NCI-H1417 (cell line): ENCODE measurements around the gene FAM193B.
A peak's percentile ranks its signal among the peaks of the same experiment; 100 is the strongest.
"Not testable (repeated sequence)": the region's sequence is repeated elsewhere in the genome, so short reads cannot be mapped to it uniquely, and the experiment has no call there.

Source experiments
- DNase-seq, 3 experiments: peaks; one replicate each; lab custom pipeline; 2025; lab: John Stamatoyannopoulos, UW

FAM193B gene

GRCh38 chr5:177576169-177576568, 21.8 kb upstream of the FAM193B start:
- no peak for DNase-seq

GRCh38 chr5:177575488-177575887, 21.1 kb upstream of the FAM193B start:
- no peak for DNase-seq

DNA sequence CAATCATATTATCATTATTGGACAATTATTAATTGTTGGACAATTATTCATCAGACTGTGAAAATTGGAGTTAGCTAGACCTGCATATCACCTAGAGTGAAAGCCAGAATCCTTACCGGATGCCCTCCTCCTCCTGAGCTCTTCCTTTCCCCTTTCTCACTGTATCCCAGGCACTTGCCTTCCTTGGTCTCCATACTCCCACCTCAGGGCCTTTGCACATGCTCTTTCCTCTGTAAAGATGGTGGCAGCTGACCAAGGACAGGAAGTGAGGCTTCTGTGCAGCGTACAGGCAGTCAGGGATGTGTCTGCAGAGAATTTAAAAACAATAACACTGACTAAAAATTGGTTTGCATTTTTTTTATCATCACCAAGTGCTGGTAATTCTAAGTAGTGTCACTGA, 15.5 kb upstream of the FAM193B start:
- DNase-seq = no peak

DNA sequence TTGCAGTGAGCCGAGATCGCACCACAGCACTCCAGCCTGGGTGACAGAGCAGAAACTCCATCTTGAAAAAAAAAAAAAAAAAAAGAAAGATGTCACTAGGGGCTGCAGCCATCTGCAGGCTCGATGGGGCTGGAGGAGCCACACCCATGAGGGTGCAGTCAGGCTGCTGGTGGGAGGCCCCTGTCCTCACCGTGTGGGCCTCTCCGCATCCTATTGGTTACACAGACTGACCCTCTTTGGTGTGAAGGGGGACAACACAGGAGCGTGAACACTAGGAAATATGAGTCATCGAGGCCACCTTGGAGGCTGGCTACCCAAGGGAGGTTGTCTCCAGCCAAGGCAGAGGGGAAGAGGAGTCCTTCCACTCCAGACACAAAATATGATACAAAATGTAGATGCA, 14.0 kb upstream of the FAM193B start:
- DNase-seq = no peak

DNA sequence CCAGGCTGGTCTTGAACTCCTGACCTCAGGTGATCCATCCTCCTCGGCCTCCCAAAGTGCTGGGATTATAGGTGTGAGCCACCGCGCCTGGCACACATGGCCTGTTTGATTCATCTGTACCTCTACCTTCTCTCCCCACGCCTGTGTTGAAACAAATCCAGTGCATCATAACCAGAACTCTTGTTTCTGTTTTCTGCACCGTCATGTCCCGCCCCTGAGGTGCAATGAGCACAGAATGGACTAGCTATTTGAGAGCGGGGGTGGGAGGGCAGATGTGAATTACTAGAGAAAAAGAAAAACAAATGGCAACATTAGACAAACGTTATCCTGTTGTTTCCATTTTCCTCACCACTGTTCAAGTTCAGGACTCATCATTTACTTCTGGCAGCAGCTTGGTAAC, 10.7 kb upstream of the FAM193B start:
- no peak for DNase-seq

DNA sequence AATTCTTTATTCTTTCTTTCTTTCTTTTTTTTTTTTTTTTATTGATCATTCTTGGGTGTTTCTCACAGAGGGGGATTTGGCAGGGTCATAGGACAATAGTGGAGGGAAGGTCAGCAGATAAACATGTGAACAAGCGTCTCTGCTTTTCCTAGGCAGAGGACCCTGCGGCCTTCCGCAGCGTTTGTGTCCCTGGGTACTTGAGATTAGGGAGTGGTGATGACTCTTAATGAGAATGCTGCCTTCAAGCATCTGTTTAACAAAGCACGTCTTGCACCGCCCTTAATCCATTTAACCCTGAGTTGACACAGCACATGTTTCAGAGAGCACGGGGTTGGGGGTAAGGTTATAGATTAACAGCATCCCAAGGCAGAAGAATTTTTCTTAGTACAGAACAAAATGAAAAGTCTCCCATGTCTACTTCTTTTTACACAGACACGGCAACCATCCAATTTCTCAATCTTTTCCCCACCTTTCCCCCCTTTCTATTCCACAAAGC, 5.1 kb upstream of the FAM193B start:
- DNase-seq = not testable (repeated sequence)

DNA sequence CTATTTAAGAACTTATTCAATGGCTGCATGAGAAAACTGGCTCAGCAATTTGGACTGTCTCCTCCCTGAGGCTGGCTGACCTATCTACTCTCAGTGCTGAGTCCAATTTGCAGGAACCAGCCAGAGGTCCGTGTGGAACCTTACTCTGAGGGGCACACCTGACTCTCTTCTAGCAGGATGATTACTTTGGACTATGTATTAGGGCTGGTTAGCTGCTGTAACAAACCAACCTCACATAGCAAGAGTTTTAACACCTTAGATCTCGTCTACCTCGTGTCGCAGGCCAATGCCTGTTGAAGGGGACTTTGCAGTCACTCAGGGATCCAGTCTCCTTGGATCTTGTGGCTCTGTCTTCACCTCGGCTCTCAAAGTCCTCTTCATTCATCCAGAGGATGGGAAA, 3.4 kb upstream of the FAM193B start:
- no peak for DNase-seq

GRCh38 chr5:177557041-177557647, 2.8 kb upstream of the FAM193B start:
- no peak for DNase-seq

DNA sequence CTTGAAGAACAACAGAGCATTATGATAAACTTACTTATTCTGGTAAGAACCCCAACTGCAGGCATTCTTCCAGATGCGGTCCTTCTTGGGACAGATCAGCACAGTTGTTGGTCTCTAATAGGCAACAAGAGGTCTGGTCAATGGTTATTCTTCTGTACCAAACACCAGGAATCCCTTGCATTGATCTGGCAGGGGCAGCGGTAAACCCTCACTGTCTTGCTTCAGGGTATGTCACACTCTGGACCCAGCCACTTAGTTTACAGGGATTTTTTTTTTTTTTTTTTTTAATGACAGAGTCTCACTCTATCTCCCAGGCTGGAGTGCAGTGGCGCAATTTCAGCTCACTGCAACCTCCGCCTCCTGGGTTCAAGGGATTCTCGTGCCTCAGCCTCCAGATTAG, 1.3 kb upstream of the FAM193B start:
- no peak for DNase-seq

DNA sequence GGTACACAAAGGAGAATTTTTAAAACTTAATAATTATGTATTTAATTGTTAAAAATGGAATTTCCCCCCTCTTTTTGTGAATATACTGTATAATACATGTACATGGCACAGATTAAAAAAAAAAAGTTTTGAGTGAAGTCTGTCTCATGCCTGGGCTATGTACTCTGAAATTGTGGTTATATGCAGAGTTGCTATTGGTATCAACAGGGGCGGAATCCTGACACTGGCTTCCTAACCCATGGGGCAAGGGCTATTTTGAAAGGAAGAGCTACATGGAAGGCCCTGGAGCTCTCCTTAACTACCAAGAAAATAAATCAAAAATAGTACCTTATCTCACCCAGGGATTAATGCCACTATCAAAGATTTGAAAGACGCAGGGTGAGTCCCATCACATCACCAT, 865 bp upstream of the FAM193B start:
- no peak for DNase-seq

- DNase-seq = peak in 2 of 3 experiments; percentile 49 to 55
Observed at GRCh38 chr5:177553671-177554429, 513 bp downstream of the FAM193B start.

- DNase-seq = no peak
Observed at GRCh38 chr5:177552839-177553455, 1.4 kb downstream of the FAM193B start.

DNA sequence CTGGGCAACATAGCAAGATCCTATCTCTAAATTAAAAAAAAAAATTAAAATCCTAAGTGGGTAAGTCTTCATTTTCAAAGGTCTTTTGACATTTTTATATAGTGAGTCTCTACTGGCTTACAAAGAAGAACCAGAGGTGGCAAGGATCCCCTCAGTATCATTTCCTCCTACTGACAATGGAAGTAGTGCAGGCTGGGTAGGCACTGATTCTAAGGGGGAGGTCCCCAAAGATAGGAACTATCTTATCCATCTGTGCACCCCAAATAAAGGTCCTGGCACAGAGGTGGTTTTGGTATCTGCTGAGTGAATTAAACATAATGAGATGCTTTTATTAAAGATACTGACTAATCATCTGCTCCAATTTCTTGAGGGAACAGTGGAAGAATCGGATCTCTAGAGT, 4.2 kb downstream of the FAM193B start:
- no peak for DNase-seq

- no peak for DNase-seq
Observed at GRCh38 chr5:177548495-177548894, 5.9 kb downstream of the FAM193B start.

DNA sequence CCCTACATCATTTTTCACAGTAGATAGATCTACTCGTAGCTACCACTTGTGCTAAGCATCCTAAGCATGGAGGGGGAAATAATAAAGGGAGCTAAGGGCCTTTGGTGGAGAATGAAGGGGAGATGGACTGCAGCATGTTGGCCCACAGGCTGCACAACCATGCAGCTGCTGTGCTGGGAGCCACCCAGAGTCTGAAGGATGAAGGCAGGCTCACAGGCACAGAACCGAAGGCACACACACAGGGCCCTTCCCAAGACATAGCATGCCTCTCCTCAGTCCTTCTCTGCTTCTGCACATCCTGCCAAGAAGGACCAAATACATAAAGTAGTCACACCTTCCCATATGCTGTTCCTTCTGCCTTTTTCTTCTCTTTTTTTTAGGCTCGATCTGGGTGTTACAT, 6.6 kb downstream of the FAM193B start:
- no peak for DNase-seq

GRCh38 chr5:177546258-177546741, 8.1 kb downstream of the FAM193B start:
- no peak for DNase-seq

- no peak for DNase-seq
Observed at GRCh38 chr5:177545487-177546257, 8.7 kb downstream of the FAM193B start.

GRCh38 chr5:177542816-177543465, 11.4 kb downstream of the FAM193B start:
- no peak for DNase-seq

GRCh38 chr5:177540438-177540837, 13.9 kb downstream of the FAM193B start:
- no peak for DNase-seq

GRCh38 chr5:177539411-177539810, 15.0 kb downstream of the FAM193B start:
- DNase-seq = no peak

DNA sequence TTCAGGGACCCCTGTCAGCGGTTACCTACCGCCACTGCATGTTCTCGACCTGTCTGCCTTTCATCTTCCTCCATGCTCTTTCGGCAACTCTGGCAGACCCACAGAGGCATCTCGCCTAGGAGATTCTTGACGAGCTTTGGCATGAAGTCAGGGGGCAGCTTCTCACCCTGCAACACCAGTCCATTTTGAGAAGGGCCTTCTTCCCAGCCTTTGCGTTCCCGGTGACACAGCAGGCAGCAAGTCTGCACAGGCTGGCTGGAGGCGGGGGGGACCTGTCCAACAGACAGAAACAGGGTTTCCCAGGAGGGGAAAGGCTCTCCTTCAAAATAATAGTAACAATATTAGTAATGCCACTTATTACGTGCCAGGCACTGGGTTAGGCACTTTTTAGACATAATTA, 15.5 kb downstream of the FAM193B start:
- DNase-seq = no peak
